GM19463 (cell line): ENCODE results near the gene COL27A1.

Experiments used
- ATAC-seq: cut with Tn5 transposase; IDR thresholded peaks from one replicate; pipeline ENCODE4 v1.9.1; 2021; ENCODE audit warnings: mild to moderate bottlenecking, moderate library complexity; ENCODE audit not compliant: unreplicated experiment

COL27A1 gene

GRCh38 chr9:114281473-114282103 lies 126.3 kb downstream of the COL27A1 start:
- ATAC-seq, result no peak

- no peak for ATAC-seq
Measured at GRCh38 chr9:114282104-114282485, 126.8 kb downstream of the COL27A1 start.

- ATAC-seq, result no peak
Measured at GRCh38 chr9:114282507-114282906, 127.2 kb downstream of the COL27A1 start.

- no peak for ATAC-seq
Measured at GRCh38 chr9:114282926-114283325, 127.6 kb downstream of the COL27A1 start.

- ATAC-seq, result no peak
Measured at GRCh38 chr9:114283551-114284111, 128.3 kb downstream of the COL27A1 start.

GRCh38 chr9:114284316-114285060 lies 129.2 kb downstream of the COL27A1 start:
- ATAC-seq, result no peak

GRCh38 chr9:114285166-114285867 lies 130.0 kb downstream of the COL27A1 start:
- no peak for ATAC-seq

GRCh38 chr9:114286146-114286679 lies 130.9 kb downstream of the COL27A1 start:
- ATAC-seq, result no peak

GRCh38 chr9:114287001-114287762 lies 131.8 kb downstream of the COL27A1 start:
- no peak for ATAC-seq

GRCh38 chr9:114287763-114288192 lies 132.4 kb downstream of the COL27A1 start:
- no peak for ATAC-seq

- ATAC-seq, result no peak
Measured at GRCh38 chr9:114288193-114289091, 133.1 kb downstream of the COL27A1 start.

GRCh38 chr9:114289106-114289505 lies 133.8 kb downstream of the COL27A1 start:
- ATAC-seq, result no peak

- ATAC-seq, result no peak
Measured at GRCh38 chr9:114289571-114290481, 134.5 kb downstream of the COL27A1 start.

GRCh38 chr9:114290561-114290986 lies 135.2 kb downstream of the COL27A1 start:
- ATAC-seq, result no peak

GRCh38 chr9:114291064-114291474 lies 135.7 kb downstream of the COL27A1 start:
- no peak for ATAC-seq

- no peak for ATAC-seq
Measured at GRCh38 chr9:114291886-114292590, 136.7 kb downstream of the COL27A1 start.

- ATAC-seq, result no peak
Measured at GRCh38 chr9:114294664-114295063, 139.3 kb downstream of the COL27A1 start.

GRCh38 chr9:114296338-114296737 lies 141.0 kb downstream of the COL27A1 start:
- no peak for ATAC-seq
